GM12892 (cell line): ENCODE results near the gene ITFG2.

ENCODE experiments used
- POLR2A ChIP-seq: IDR thresholded peaks from 2 replicates; pipeline ENCODE4 v1.6.1; 2011; ENCODE audit warnings: low read depth, low read length, control low read depth
- TAF1 ChIP-seq: IDR thresholded peaks from 2 replicates; pipeline ENCODE4 v1.6.1; 2011; ENCODE audit warnings: low read depth, mild to moderate bottlenecking, control low read depth, low read length, borderline replicate concordance

GRCh38 chr12:2812290-2813213 is at the start of gene ITFG2:
- peak; percentile 99 for TF ChIP-seq POLR2A
- TF ChIP-seq TAF1: peak; percentile 77
